Measurements from ENCODE around the gene NOTCH1.

The NOTCH1 gene

GRCh38 chr9:136457326-136457725 is 88.5 kb downstream of the NOTCH1 start:
- DNase-seq, result no peak

- DNase-seq, result no peak
These were observed 89.6 kb downstream of the NOTCH1 start for GRCh38 chr9:136456258-136456657.

- no peak for DNase-seq
These were observed 90.5 kb downstream of the NOTCH1 start for GRCh38 chr9:136455043-136456002.

GRCh38 chr9:136454026-136454796 is 91.6 kb downstream of the NOTCH1 start:
- DNase-seq, result no peak

GRCh38 chr9:136453326-136453725 is 92.5 kb downstream of the NOTCH1 start:
- no peak for DNase-seq

GRCh38 chr9:136451221-136451877 is 94.5 kb downstream of the NOTCH1 start:
- no peak for DNase-seq

- no peak for DNase-seq
These were observed 97.2 kb downstream of the NOTCH1 start for GRCh38 chr9:136448655-136449054.

GRCh38 chr9:136447173-136447778 is 98.6 kb downstream of the NOTCH1 start:
- DNase-seq, result no peak

GRCh38 chr9:136445799-136446198 is 100.0 kb downstream of the NOTCH1 start:
- no peak for DNase-seq
